HL-60 (cell line): ENCODE results near the gene TMEM165.

Source experiments
- CTCF ChIP-seq: IDR thresholded peaks from one replicate; pipeline ENCODE4 v1.5.1; 2011; ENCODE audit warnings: low read length, control low read depth, inconsistent platforms; ENCODE audit not compliant: insufficient read depth
- GABPA ChIP-seq: IDR thresholded peaks from 2 replicates; pipeline ENCODE4 v1.6.1; 2012; ENCODE audit warnings: low read depth
- POLR2AphosphoS5 ChIP-seq: IDR thresholded peaks from 2 replicates; pipeline ENCODE4 v1.6.1; 2012; ENCODE audit warnings: low read depth
- REST ChIP-seq: IDR thresholded peaks from 2 replicates; pipeline ENCODE4 v1.6.1; 2012; ENCODE audit warnings: low read depth; ENCODE audit not compliant: insufficient replicate concordance

GRCh38 chr4:55359397-55359916 lies 36.3 kb upstream of the TMEM165 start:
- no peak for TF ChIP-seq CTCF
- TF ChIP-seq GABPA = no peak
- no peak for TF ChIP-seq REST
- no peak for TF ChIP-seq POLR2AphosphoS5
